Measurements from ENCODE around the gene PRIM1.
"Not testable (repeated sequence)": the region's sequence is repeated elsewhere in the genome, so short reads cannot be mapped to it uniquely, and the experiment has no call there.

The PRIM1 gene

DNA sequence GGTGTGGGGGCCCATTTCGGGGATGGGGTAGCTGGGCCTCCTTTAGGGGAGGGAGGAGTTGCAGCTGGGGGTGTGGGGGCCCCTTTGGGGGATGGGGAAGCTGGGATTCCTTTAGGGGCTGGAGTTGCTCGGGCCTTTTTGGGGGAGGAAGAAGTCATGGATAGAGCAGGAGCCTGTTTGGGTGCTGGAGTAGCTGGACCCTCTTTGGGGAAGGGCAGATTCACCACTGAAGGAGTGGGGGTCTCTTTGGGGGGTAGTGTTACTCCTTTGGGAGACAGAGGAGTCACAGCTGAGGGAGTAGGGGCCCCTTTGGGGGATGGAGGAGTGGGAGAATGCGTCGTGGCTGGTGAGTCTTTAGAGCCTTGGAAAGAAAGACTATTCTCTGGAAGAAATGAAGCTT lies 33.5 kb downstream of the PRIM1 start:
- no peak for DNase-seq (ENCODE audit: extremely low read depth in 1 of 2, low read depth in 1 of 2)

DNA sequence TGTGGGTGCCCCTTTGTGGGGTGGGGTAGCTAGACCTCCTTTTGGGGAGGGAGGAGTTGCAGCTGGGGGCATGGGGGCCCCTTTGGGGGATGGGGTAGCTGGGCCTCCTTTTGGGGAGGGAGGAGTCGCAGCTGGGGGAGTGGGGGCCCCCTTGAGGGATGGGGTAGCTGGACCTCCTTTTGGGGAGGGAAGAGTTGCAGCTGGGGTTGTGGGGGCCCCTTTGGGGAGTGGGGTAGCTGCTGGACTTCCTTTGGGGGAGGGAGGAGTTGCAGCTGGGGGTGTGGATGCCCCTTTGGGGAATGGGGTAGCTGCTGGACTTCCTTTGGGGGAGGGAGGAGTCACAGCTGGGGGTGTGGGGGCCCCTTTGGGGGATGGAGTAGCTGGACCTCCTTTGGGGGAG lies 34.0 kb downstream of the PRIM1 start:
- DNase-seq (ENCODE audit: extremely low read depth in 1 of 2, low read depth in 1 of 2) = no peak

DNA sequence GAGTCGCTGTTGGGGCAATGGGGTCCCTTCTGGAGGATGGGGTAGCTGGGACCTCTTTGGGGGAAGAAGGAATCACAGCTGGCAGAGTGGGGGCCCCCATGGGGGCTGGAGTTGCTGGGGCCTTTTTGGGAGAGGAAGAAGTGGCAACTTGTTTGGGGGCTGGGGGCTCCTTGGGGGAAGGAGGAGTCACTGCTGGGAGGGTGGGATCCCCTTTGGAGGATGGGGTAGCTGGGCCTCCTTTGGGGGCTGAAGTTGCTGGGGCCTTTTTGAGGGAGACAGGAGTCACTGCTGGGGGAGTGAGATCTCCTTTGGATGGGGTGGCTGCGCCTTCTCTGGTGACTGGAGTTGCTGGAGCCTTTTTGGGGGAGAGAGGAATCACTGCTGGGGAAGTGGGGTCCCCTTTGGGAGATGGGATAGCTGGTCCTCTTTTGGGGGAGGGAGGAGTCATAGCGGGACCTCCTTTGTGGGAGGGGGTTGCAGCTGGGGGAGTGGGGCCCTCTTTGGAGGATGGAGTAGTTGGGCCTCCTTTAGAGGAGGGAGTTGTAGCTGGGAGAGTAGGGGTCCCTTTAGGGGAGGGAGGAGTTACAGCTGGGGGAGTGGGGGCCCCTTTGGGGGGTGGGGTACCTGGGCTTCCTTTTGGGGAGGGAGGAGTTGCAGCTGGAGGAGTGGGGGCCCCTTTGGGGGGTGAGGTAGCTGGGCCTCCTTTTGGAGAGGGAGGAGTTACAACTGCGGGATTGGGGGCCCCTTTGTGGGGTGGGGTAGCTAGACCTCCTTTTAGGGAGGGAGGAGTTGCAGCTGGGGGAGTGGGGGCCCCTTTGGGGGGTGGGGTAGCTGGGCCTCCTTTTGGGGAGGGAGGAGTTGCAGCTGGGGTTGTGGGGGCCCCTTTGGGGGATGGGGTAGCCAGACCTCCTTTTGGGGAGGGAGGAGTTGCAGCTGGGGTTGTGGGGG lies 34.9 kb downstream of the PRIM1 start:
- no peak for DNase-seq (ENCODE audit: extremely low read depth in 1 of 2, low read depth in 1 of 2)

DNA sequence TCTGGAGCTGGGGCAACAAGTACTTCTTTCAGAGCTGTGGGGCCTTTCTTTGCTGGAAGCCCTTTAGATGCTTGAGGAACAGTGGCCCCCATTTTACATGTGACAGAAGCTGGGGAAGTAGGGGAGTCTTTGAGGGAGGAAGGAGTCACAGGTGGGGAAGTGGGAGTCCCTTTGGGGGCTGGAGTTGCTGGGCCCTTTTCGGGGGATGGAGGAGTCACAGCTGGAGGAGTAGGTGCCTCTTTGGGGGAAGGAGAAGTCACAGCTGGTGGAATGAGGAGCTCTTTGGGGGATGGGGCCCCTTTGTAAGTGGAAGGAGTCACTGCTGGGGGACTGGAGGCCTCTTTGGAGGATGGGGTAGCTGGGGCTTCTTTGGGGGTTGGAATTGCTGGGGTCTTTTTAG lies 35.7 kb downstream of the PRIM1 start:
- no peak for DNase-seq (ENCODE audit: extremely low read depth in 1 of 2, low read depth in 1 of 2)

DNA sequence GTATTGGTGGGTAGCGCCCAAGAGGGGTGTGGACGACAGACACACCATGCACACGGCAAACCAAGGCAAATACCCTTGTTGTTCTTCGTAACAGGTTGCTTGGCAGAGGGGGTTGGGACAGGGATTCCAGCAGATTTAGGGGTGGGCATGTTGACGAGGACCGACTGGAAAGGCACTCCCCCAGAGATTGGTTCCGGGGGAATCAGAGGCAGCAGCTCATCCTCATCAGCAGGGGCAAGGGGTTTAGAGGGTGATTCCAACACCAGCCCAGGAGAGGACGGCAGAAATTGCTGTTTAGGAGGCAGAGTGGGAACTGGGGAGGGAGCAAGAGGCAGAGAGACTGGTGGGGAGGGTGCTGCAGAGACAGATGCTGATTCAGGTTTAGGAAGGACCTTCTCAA lies 36.3 kb downstream of the PRIM1 start:
- DNase-seq (ENCODE audit: extremely low read depth in 1 of 2, low read depth in 1 of 2) = no peak

DNA sequence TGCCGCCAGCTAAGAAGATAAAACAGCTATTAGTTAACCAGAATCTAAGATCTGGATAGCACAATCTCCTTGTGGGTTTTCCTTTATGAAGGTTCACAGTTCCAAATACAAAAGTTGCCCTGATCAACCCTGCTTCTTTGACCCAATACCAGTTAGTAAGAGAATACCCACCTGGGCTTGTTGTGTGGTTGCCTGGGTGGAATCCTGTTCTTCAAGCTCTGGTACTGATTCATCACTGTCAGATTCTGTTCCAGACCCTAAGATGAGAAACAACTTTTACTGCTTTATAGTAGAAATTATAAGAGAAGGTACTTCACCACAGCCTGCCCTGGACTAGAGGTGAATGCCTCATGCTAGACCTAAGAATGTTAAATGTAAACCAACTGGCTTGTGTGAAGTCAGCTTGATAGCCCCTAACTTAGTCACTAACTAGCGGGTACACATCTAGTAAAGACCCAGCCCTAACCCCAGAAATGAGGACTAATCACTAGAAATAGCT lies 37.6 kb downstream of the PRIM1 start:
- no peak for DNase-seq (ENCODE audit: extremely low read depth in 1 of 2, low read depth in 1 of 2)

DNA sequence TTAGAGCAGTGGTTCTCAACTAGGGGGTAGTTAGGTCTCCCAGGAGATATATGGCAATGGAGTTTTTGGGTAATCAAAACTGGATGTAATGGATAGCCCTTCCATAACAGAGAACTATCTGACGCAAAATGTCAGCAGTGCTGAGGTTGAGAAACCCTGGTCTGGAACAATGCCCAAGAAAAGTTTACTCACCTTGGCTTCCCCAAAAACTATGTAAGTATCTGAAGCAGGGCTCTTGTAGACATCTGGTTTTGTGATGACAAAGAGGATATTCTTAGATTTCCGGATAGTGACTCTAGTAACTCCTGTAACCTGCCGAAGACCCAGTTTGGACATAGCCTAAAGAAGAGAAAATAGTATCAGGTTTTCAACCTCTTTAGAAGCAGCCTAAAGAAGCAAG lies 38.8 kb downstream of the PRIM1 start:
- no peak for DNase-seq (ENCODE audit: extremely low read depth in 1 of 2, low read depth in 1 of 2)

DNA sequence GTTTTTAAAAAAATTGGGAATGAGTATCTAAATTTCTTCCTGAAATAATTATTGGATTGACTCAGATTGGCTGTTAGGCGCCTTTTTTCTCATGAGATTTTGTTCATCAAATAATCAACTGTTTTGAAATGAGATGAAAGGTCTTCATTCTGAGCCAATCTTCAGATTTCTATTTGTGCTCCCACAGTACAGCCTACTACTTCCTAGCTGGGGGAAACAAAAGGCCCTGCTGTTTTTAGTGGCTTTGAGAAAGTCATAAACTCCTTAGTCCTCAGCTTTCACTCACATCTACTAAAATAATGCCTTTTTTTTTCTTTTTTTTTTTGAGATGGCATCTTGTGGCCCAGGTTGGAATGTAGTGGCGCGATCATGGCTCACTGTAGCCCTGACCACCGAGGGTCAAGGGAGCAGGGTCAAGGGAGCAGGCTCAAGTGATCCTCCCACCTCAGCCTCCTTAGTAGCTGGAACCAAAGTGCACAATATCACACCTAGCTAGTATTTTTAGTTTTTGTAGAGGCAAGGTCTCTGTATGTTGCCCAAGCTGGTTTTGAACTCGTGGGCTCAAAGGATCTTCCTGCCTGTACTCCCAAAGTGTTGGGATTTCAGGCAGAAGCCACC lies 42.3 kb downstream of the PRIM1 start:
- DNase-seq (ENCODE audit: extremely low read depth in 1 of 2, low read depth in 1 of 2) = no peak

DNA sequence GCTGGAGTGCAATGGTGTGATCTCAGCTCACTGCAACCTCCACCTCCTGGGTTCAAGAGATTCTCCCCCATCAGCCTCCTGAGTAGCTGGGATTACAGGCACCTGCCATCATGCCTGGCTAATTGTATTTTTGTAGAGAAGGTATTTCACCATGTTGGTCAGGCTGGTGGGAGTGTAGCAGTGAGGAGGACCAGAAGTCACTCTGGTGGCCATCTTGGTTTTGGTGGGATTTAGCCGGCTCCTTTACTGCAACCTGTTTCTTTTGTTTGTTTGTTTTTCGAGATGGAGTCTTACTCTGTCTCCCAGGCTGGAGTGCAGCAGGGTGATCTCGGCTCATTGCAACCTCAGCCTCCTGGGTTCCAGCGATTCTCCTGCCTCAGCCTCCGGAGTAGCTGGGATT lies 47.6 kb downstream of the PRIM1 start:
- DNase-seq (ENCODE audit: extremely low read depth in 1 of 2, low read depth in 1 of 2) = not testable (repeated sequence)

DNA sequence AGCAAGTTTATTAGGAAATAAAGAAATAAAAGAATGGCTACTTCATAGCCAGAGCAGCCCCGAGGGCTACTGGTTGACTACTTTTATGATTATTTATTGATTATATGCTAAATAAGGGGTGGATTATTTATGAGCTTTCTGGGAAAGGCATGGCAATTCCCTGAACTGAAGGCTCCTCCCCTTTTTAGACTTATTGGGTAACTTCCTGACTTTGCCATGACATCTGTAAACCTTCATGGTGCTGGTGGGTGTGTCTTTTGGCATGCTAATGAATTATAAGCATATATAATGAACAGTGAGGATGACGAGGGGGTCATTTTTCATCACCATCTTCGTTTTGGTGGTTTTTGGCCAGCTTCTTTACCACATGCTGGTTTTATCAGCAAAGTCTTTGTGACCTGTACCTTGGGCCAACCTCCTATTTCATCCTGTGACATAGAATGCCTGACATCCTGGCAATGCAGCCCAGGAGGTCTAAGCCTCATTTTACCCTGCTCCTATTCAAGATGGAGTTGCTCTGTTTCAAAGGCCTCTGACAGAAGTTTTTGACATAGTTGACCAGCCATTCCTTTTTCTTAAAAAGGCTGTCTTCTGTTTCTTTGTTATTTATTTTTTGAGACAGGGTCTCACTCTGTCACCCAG lies 53.0 kb downstream of the PRIM1 start:
- DNase-seq (ENCODE audit: extremely low read depth in 1 of 2, low read depth in 1 of 2) = no peak

DNA sequence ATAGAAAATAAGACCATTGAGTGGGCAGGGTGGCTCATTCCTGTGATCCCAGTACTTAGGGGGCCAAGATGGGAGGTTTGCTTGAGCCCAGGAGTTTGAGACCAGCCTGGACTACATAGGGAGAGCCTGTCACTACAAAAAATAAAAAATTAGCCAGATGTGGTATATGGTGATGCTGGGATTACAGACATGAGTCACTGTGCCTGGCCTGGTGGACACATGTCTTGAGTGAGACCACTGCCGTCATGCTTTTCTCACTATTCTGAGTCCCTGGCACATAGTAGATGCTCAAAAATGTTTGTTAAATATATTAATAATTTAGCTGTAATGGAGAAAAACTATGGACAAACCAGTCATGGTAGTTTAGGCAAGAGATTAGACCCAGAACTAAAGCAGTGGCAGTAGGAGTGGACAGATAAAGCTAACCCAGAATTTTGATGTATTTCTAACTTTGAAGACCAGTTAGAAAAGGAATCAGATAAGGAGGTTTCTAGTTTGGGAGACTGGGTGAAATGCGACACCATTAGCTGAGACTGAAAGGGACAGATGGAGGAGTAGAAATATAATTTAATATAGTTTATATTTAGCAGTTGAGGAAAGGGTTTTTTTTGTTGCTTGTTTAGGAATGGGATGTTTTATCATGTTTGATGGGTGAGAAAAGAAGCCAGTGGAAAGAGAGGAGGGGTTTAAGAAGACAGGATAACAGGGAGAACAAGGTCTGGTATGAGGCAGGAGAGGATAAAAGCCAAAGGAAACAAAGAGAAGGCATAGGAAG lies 56.6 kb downstream of the PRIM1 start:
- DNase-seq (ENCODE audit: extremely low read depth in 1 of 2, low read depth in 1 of 2) = no peak

DNA sequence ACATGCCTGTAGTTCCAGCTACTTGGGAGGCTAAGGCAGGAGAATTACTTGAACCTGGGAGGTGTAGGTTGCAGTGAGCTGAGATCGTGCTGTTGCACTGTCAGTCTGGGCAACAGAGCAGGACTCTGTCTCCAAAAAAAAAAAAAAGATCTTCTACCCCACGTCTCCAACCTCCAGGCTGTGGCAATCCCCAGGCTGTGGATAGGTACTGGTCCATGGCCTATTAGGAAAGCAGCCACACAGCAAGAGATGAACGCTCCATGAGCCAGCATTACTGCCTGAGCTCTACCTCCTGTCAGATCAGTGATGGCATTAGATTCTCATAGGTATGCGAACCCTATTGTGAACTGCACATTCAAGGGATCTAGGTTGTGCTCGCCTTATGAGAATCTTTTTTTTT lies 58.0 kb downstream of the PRIM1 start:
- no peak for DNase-seq (ENCODE audit: extremely low read depth in 1 of 2, low read depth in 1 of 2)

DNA sequence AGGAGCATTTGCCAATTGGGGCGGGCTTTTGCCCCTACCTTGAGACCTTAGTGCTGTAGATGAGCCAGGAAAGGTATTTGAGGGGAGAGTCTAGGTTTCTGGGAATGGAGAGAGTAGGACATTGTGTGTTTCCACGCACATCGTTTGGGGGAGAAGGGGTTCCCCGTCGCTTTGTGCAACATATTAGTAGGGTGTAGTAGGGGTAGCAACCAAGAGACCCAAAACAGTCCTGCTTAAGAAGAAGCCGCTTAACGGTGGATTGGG lies 63.3 kb downstream of the PRIM1 start:
- no peak for DNase-seq (ENCODE audit: extremely low read depth in 1 of 2, low read depth in 1 of 2)

DNA sequence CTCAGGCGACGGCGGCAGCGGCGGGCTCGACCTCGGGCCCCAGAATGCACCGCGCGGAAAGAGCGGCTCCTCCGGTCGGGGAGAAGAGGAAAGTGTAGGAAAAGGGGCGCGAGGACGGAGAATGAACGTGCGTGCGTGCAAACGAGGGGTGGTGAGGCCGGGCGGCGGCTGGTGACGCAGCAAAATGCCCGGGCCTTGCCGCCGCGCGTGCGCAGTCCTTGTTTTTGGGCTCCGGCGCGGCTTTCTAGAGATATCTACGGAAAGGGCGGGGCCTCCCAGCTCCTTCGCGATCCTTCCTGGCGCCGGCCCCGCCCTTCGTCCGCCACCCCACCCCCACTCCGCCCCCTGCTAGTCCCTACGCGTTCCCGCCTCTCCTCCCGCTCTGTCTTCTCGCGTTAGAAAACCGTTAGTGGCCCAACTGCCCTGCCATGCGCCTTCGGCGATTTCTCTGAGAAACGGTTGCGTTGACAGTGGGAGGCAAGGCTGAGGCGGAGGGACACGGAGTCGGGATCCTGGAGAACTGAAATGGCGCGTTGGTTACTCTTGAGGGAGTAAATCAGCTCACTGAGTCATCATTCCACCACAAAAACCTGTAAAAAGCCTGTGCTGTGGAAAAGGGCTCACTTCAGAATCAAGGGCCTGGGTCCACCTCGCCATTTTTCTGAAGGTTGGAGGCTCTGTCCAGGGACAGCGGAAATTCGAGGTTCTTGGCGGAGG lies 63.8 kb downstream of the PRIM1 start, which contains the start of gene PTGES3:
Gene PTGES3 (minus strand): TSS at position 156 of the 717 bp plus-strand sequence. CDS start 285 bp downstream, outside the sequence.
- DNase-seq (ENCODE audit: extremely low read depth in 1 of 2, low read depth in 1 of 2) = peak; percentile 96 to 98

DNA sequence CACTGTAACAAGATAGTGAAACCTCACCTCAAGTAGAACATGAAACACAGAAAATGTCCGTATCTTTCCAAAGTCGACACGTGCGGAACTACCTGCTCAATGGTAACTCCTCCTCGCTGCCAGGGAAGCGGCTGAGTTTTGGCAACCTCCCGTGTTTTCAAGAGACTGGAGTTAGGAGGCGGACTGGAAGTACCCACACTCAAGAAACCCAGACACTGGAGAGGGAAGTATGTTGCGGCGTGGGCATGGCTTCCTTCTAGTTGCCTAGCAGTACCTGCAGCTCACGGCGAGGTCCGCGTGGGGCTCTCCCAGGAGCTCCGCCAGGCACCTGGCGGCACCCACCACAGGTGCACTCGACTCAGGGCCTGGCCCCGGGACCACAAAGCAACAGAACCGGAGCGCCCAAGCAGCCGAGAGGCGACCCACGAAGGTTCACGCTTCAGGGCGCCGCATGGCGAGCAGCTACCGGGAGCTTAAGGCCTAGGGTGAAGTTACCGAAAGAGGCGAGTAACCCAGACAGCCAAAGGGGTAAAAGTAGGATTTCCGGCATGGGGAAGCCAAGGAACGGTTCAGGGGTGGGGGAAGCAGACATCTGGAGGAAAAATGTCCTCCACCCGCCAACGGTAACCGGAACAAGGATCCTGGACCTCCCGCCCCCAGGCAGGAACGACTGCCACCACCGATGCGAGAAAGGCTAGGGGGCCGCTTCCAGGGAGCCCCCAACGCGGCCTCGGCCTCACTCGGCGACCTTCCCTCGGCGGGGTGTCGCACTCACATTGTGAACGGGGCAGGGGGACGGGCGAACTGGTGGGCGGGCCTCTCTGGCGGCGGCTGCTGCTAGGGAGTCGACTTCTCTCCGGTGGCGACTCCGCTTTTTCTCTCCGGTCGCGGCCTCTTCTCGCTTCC lies 64.6 kb downstream of the PRIM1 start:
- DNase-seq (ENCODE audit: extremely low read depth in 1 of 2, low read depth in 1 of 2) = peak in 1 of 2 donors; percentile 28

DNA sequence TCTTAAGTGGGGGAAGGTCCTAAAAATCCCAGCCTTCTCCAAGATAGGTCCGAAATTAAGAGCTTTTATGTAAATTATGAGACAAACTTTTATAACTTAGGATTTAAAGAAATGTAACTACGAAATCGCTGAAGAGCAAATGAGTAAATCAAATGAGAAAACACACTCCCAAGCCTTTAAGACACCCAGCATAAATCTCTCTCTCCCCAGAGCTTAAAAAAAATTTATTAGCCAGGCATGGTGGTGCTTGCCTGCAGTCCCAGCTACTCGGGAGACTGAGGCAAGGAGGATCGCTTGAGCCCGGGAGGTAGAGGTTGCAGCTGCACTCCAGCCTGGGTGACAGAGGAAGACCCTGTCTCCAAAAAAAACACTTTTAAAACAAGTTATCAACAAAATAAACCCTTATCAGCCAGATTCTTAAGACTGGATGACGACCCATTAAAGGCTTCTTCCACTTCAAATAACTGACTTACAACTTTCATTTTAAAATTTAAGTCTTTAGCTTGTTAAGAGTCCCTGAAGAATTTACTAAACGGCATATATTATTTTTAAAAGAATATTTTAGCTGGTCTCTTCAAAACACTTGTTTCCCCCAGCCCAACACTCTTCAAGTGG lies 67.3 kb downstream of the PRIM1 start:
- no peak for DNase-seq (ENCODE audit: extremely low read depth in 1 of 2, low read depth in 1 of 2)

DNA sequence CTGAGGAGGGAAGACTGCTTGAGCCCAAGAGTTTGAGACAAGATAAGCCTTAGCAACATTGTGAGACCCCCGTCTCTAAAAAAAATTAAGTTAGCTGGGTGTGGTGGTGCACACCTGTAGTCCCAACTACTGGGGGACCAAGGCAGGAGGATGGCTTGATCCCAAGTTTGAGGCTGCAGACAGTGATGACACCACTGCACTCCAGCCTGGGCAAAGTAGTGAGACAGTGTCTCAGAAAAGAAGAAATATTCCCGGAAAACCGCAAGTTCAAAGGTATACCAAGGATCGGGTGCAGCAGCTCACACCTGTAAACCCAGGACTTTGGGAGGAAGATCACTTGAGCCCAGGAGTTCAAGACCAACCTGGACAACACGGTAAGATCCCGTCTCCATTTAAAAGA lies 69.8 kb downstream of the PRIM1 start:
- DNase-seq (ENCODE audit: extremely low read depth in 1 of 2, low read depth in 1 of 2) = no peak
